HEK293 (cell line): ENCODE data around the gene CCND3.

ENCODE experiments used
- CTCF ChIA-PET: fragments of 350-600 bp; formaldehyde crosslinking; extraction: SDS; loops from one replicate; lab custom pipeline; 2021; ENCODE audit warnings: antibody characterized with exemption; lab: Yijun Ruan, JAX
- POLR2A ChIA-PET: fragments of 300-600 bp; formaldehyde crosslinking; extraction: SDS; loops from one replicate; lab custom pipeline; 2020; ENCODE audit warnings: antibody characterized with exemption, inconsistent platforms; lab: Yijun Ruan, JAX
- H3K27ac ChIP-seq: fragments of 200-500 bp; sonication (Bioruptor generic); 2 replicates; pipeline ENCODE4 v1.5.1; 2014; ENCODE audit warnings: low read depth, low read length, control low read depth, inconsistent platforms; ENCODE audit errors: extremely low read depth
- H3K36me3 ChIP-seq, 2 experiments: fragments of 200-500 bp in 1 of 2; sonication (Bioruptor generic) in 1 of 2; 1 replicate in 1 of 2; 2 replicates in 1 of 2; pipeline ENCODE4 v1.5.1; 2014 to 2017; ENCODE audit warnings: inconsistent platforms in 2 of 2, low read length in 2 of 2; ENCODE audit not compliant: control insufficient read depth in 2 of 2, insufficient read depth in 1 of 2
- H3K4me1 ChIP-seq: fragments of 200-500 bp; sonication (Bioruptor generic); 2 replicates; pipeline ENCODE4 v1.5.1; 2014; ENCODE audit warnings: mild to moderate bottlenecking, low read length, inconsistent platforms; ENCODE audit not compliant: control insufficient read depth, insufficient read depth
- H3K4me3 ChIP-seq: 2 replicates; pipeline ENCODE4 v1.5.1; 2011; ENCODE audit warnings: low read depth, mild to moderate bottlenecking, control low read depth, low read length, moderate library complexity
- H3K9me3 ChIP-seq: fragments of 200-500 bp; sonication (Bioruptor generic); 2 replicates; pipeline ENCODE4 v1.5.1; 2014; ENCODE audit warnings: low read depth, low read length, inconsistent platforms; ENCODE audit not compliant: control insufficient read depth, insufficient read depth
- GLI2 ChIP-seq: fragments of 450-650 bp; formaldehyde crosslinking; IDR thresholded peaks from 2 replicates; pipeline ENCODE4; 2017; ENCODE audit warnings: missing biosample characterization, missing genetic modification characterization, low read depth, borderline replicate concordance
- IKZF3 ChIP-seq: fragments of 450-650 bp; IDR thresholded peaks from 2 replicates; pipeline ENCODE4 v1.5.0; 2018; ENCODE audit warnings: missing biosample characterization, mild to moderate bottlenecking, missing genetic modification characterization, moderate library complexity
- KLF7 ChIP-seq: fragments of 450-650 bp; formaldehyde crosslinking; IDR thresholded peaks from 2 replicates; pipeline ENCODE4 v1.5.1; 2016; ENCODE audit warnings: missing biosample characterization, missing genetic modification characterization, borderline replicate concordance
- MZF1 ChIP-seq: fragments of 450-650 bp; formaldehyde crosslinking; IDR thresholded peaks from 2 replicates; pipeline ENCODE4 v1.5.1; 2017; ENCODE audit warnings: missing biosample characterization, missing genetic modification characterization, borderline replicate concordance
- OVOL3 ChIP-seq: fragments of 450-650 bp; formaldehyde crosslinking; IDR thresholded peaks from 2 replicates; pipeline ENCODE4 v1.5.1; 2016; ENCODE audit warnings: missing biosample characterization, missing genetic modification characterization
- TSHZ1 ChIP-seq: fragments of 450-650 bp; formaldehyde crosslinking; IDR thresholded peaks from 2 replicates; pipeline ENCODE4 v1.5.1; 2016; ENCODE audit warnings: missing biosample characterization, missing genetic modification characterization, borderline replicate concordance
- ZEB2 ChIP-seq: fragments of 450-650 bp; formaldehyde crosslinking; IDR thresholded peaks from 2 replicates; pipeline ENCODE4 v1.5.1; 2016; ENCODE audit warnings: missing biosample characterization, missing genetic modification characterization
- ZNF148 ChIP-seq: fragments of 450-650 bp; formaldehyde crosslinking; IDR thresholded peaks from 2 replicates; pipeline ENCODE4 v1.5.0; 2017; ENCODE audit warnings: missing biosample characterization, missing genetic modification characterization, borderline replicate concordance
- ZNF16 ChIP-seq: fragments of 450-650 bp; formaldehyde crosslinking; IDR thresholded peaks from 2 replicates; pipeline ENCODE4 v1.5.1; 2016; ENCODE audit warnings: low read depth, missing biosample characterization, missing genetic modification characterization
- ZNF184 ChIP-seq: fragments of 450-650 bp; IDR thresholded peaks from 2 replicates; pipeline ENCODE4 v1.5.1; 2018; ENCODE audit warnings: missing biosample characterization, mild to moderate bottlenecking, missing genetic modification characterization
- ZNF202 ChIP-seq: fragments of 450-650 bp; formaldehyde crosslinking; IDR thresholded peaks from 2 replicates; pipeline ENCODE4 v1.5.1; 2016; ENCODE audit warnings: missing biosample characterization, missing genetic modification characterization, borderline replicate concordance
- ZNF248 ChIP-seq: fragments of 450-650 bp; formaldehyde crosslinking; IDR thresholded peaks from 2 replicates; pipeline ENCODE4 v1.5.1; 2017; ENCODE audit warnings: missing biosample characterization, missing genetic modification characterization
- ZNF426 ChIP-seq: fragments of 450-650 bp; formaldehyde crosslinking; IDR thresholded peaks from 2 replicates; pipeline ENCODE4 v1.5.1; 2017; ENCODE audit warnings: missing biosample characterization, missing genetic modification characterization, mild to moderate bottlenecking, inconsistent platforms, moderate library complexity
- ZNF530 ChIP-seq: fragments of 450-650 bp; formaldehyde crosslinking; IDR thresholded peaks from 2 replicates; pipeline ENCODE4 v1.5.1; 2016; ENCODE audit warnings: low read depth, missing biosample characterization, missing genetic modification characterization
- ZNF560 ChIP-seq: fragments of 450-650 bp; formaldehyde crosslinking; IDR thresholded peaks from 2 replicates; pipeline ENCODE4 v1.5.1; 2017; ENCODE audit warnings: missing biosample characterization, missing genetic modification characterization, borderline replicate concordance
- ZNF600 ChIP-seq: fragments of 450-650 bp; formaldehyde crosslinking; IDR thresholded peaks from 2 replicates; pipeline ENCODE4 v1.5.1; 2016; ENCODE audit warnings: missing biosample characterization, missing genetic modification characterization
- ZNF624 ChIP-seq: fragments of 450-650 bp; formaldehyde crosslinking; IDR thresholded peaks from 2 replicates; pipeline ENCODE4 v1.5.1; 2017; ENCODE audit warnings: missing biosample characterization, missing genetic modification characterization
- ZNF677 ChIP-seq: fragments of 450-650 bp; IDR thresholded peaks from 2 replicates; pipeline ENCODE4 v1.5.0; 2018; ENCODE audit warnings: missing biosample characterization, mild to moderate bottlenecking, missing genetic modification characterization, moderate library complexity
- ZNF768 ChIP-seq: fragments of 450-650 bp; formaldehyde crosslinking; IDR thresholded peaks from 2 replicates; pipeline ENCODE4 v1.5.1; 2018; ENCODE audit warnings: missing biosample characterization, mild to moderate bottlenecking, missing genetic modification characterization
- ZXDB ChIP-seq: fragments of 450-650 bp; formaldehyde crosslinking; IDR thresholded peaks from 2 replicates; pipeline ENCODE4 v1.5.1; 2016; ENCODE audit warnings: missing biosample characterization, missing genetic modification characterization
- TF ChIP-seq, protein P1 (sequence below): fragments of 450-650 bp; formaldehyde crosslinking; IDR thresholded peaks from 2 replicates; pipeline ENCODE4 v1.5.1; 2017; ENCODE audit warnings: missing biosample characterization, missing genetic modification characterization

Gene CCND3

GRCh38 chr6:41957117-41957516, 15.5 kb upstream of the CCND3 start (continued):
- TF ChIP-seq ZNF560, result no peak
- TF ChIP-seq, protein P1, sequence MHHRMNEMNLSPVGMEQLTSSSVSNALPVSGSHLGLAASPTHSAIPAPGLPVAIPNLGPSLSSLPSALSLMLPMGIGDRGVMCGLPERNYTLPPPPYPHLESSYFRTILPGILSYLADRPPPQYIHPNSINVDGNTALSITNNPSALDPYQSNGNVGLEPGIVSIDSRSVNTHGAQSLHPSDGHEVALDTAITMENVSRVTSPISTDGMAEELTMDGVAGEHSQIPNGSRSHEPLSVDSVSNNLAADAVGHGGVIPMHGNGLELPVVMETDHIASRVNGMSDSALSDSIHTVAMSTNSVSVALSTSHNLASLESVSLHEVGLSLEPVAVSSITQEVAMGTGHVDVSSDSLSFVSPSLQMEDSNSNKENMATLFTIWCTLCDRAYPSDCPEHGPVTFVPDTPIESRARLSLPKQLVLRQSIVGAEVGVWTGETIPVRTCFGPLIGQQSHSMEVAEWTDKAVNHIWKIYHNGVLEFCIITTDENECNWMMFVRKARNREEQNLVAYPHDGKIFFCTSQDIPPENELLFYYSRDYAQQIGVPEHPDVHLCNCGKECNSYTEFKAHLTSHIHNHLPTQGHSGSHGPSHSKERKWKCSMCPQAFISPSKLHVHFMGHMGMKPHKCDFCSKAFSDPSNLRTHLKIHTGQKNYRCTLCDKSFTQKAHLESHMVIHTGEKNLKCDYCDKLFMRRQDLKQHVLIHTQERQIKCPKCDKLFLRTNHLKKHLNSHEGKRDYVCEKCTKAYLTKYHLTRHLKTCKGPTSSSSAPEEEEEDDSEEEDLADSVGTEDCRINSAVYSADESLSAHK, result no peak
- no peak for TF ChIP-seq ZNF426 (tag by site-specific recombination)
- TF ChIP-seq ZNF184 (tag by site-specific recombination), result no peak
- no peak for TF ChIP-seq IKZF3 (tag by site-specific recombination)
- TF ChIP-seq, all 188 proteins: peak for 0

DNA sequence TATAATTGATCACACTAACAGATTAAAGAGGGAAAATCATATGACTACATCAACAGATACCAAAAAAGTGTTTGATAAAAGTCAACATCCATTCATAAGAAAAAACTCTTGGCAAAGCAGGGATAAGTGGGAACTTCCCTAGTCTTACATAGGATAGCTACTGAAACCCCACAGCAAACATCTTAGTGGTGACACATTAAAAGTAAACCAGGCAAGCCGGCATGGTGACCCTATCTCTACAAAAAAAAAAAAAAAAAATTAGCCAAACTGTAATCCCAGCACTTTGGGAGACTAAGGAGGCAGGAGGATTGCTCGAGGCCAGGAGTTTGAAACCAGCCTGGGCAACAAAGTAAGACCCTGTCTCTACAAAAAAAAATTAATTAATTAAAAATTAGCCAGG, 13.8 kb upstream of the CCND3 start:
- Histone ChIP-seq H3K27ac (no peak overlapping the region), H3K4me3 (no peak overlapping the region), H3K9me3 (no peaks in the 10 kb centered on the region), H3K4me1 (no peaks in the 10 kb centered on the region), H3K36me3 (no peaks in the 10 kb centered on the region)
- ChIA-PET CTCF (interaction anchor here (0.6 to 1.1 kb wide), 2 partner anchors 89 to 207 kb away, joined by 3 to 5 read pairs; no protein-coding TSS in a partner anchor), POLR2A (no interaction called here)
- TF ChIP-seq ZNF148 (tag by site-specific recombination) (no peak), KLF7 (tag by site-specific recombination) (no peak)

DNA sequence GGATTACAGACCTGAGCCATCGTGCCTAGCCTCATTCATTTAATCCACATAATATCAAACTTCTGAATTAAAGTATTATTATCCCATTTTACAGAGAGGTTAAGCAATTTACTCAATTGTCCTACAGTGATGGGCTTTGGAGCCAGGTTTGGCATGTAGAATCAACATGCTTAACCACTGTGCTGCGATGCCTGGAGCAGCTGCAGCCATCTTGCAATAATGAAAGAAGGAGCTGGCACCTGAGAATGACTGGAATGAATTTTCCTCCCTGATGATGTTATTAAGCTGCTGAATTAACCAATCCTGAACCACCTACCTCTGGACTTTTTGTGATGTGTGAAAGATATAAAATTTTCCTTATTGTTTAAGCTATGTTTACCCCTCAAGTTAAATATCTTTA, 13.1 kb upstream of the CCND3 start:
- Histone ChIP-seq H3K4me3 (no peak overlapping the region), H3K9me3 (no peaks in the 10 kb centered on the region), H3K36me3 (no peaks in the 10 kb centered on the region), H3K27ac (no peak overlapping the region), H3K4me1 (no peaks in the 10 kb centered on the region)
- POLR2A ChIA-PET, result no interaction called here
- TF ChIP-seq, protein P1, result no peak
- TF ChIP-seq ZNF677 (tag by site-specific recombination), result no peak
- TF ChIP-seq TSHZ1, result no peak
- no peak for TF ChIP-seq IKZF3 (tag by site-specific recombination)
- no peak for TF ChIP-seq ZXDB (tag by site-specific recombination)
- no peak for TF ChIP-seq ZNF248
- TF ChIP-seq GLI2 (tag by site-specific recombination), result no peak
- no peak for TF ChIP-seq OVOL3
- TF ChIP-seq ZNF768, result no peak
- no peak for TF ChIP-seq ZNF600 (tag by site-specific recombination)
- no peak for TF ChIP-seq ZNF16 (tag by site-specific recombination)
- no peak for TF ChIP-seq ZEB2 (tag by site-specific recombination)
- TF ChIP-seq ZNF202 (tag by site-specific recombination), result no peak
- TF ChIP-seq ZNF624 (tag by site-specific recombination), result no peak
- no peak for TF ChIP-seq ZNF530 (tag by site-specific recombination)
- TF ChIP-seq MZF1 (tag by site-specific recombination), result no peak
- CTCF ChIA-PET, result interaction anchor here (0.5 to 1.1 kb wide), 3 partner anchors 90 to 465 kb away, joined by 3 to 5 read pairs (median 3); no protein-coding TSS in a partner anchor
